SK-N-SH (cell line): ENCODE results near the gene MDM1. TPM values are rescaled to one million over a fixed set of nuclear protein-coding genes. Genes with fewer than 3 reads are reported as not detected.

Experiments
- CTCF ChIA-PET: fragments of 300-600, 350-600 bp; formaldehyde crosslinking; extraction: SDS; loops from one replicate; lab custom pipeline; 2021; lab: Yijun Ruan, JAX
- POLR2A ChIA-PET: fragments of 350-600 bp; sonication (Branson Sonifier 250); formaldehyde crosslinking; extraction: SDS; loops from one replicate; lab custom pipeline; 2020; ENCODE audit warnings: antibody characterized with exemption, inconsistent platforms; lab: Yijun Ruan, JAX
- DNase-seq: peaks from one replicate; pipeline ENCODE4 v3.0.0; 2012
- H2AFZ ChIP-seq: fragments of 200-600 bp; sonication (generic); 2 replicates; pipeline ENCODE4 v1.8.1; 2016; ENCODE audit warnings: antibody characterized with exemption, mild to moderate bottlenecking, low read depth
- H3F3A ChIP-seq: fragments of 200-600 bp; sonication (generic); replicated peaks from 2 replicates; pipeline ENCODE3; 2016; ENCODE audit warnings: antibody characterized with exemption, mild to moderate bottlenecking; ENCODE audit not compliant: insufficient read depth
- H3K27ac ChIP-seq, 2 experiments: fragments of 200-500 bp in 1 of 2; fragments of 200-600 bp in 1 of 2; sonication (Bioruptor generic) in 1 of 2; sonication (generic), shearing (Covaris generic) in 1 of 2; 2 replicates each; pipeline versions ENCODE4 v1.5.1 to v1.6.1; 2014 to 2016; ENCODE audit warnings: low read depth in 2 of 2, inconsistent platforms in 1 of 2, low read length in 1 of 2, mild to moderate bottlenecking in 1 of 2, mixed read lengths in 1 of 2
- H3K27me3 ChIP-seq: fragments of 200-600 bp; sonication (generic), shearing (Covaris generic); 2 replicates; pipeline ENCODE4 v1.6.1; 2016; ENCODE audit warnings: mixed run types; ENCODE audit not compliant: insufficient read depth
- H3K36me3 ChIP-seq, 2 experiments: fragments of 200-500 bp in 1 of 2; fragments of 200-600 bp in 1 of 2; sonication (Bioruptor generic) in 1 of 2; sonication (generic) in 1 of 2; replicated peaks in 1 of 2; 2 replicates each; pipeline versions ENCODE3 to v1.5.1; 2014 to 2016; ENCODE audit warnings: low read length in 1 of 2, mild to moderate bottlenecking in 1 of 2; ENCODE audit not compliant: insufficient read depth in 2 of 2, control insufficient read depth in 1 of 2
- H3K4me1 ChIP-seq, 2 experiments: fragments of 200-500 bp in 1 of 2; fragments of 200-600 bp in 1 of 2; sonication (Bioruptor generic) in 1 of 2; sonication (generic), shearing (Covaris generic) in 1 of 2; 2 replicates each; pipeline versions ENCODE4 v1.5.1 to v1.6.1; 2014 to 2016; ENCODE audit warnings: low read depth in 1 of 2, low read length in 1 of 2, mixed run types in 1 of 2; ENCODE audit not compliant: insufficient read depth in 2 of 2, control insufficient read depth in 1 of 2
- H3K4me2 ChIP-seq: fragments of 200-600 bp; sonication (generic), shearing (Covaris generic); 2 replicates; pipeline ENCODE4 v1.6.1; 2017; ENCODE audit warnings: mixed run types
- H3K4me3 ChIP-seq, 2 experiments: fragments of 200-500 bp in 1 of 2; fragments of 200-600 bp in 1 of 2; sonication (Bioruptor generic) in 1 of 2; sonication (generic), shearing (Covaris generic) in 1 of 2; 2 replicates each; pipeline versions ENCODE4 v1.5.1 to v1.8.1; 2014 to 2016; ENCODE audit warnings: low read depth in 2 of 2, inconsistent platforms in 1 of 2, low read length in 1 of 2, mild to moderate bottlenecking in 1 of 2, mixed read lengths in 1 of 2, moderate library complexity in 1 of 2
- H3K79me2 ChIP-seq: fragments of 200-600 bp; sonication (generic); 2 replicates; pipeline ENCODE4 v1.8.1; 2017; ENCODE audit warnings: mild to moderate bottlenecking; ENCODE audit not compliant: insufficient read depth
- H3K9ac ChIP-seq: fragments of 200-600 bp; sonication (generic); 2 replicates; pipeline ENCODE4 v1.6.1; 2017; ENCODE audit warnings: mixed run types
- H3K9me2 ChIP-seq: fragments of 200-600 bp; sonication (generic); 2 replicates; pipeline ENCODE4 v1.6.1; 2017; ENCODE audit warnings: mixed run types
- H3K9me3 ChIP-seq: fragments of 200-600 bp; sonication (generic); 2 replicates; pipeline ENCODE4 v1.6.1; 2017; ENCODE audit warnings: mixed run types, mild to moderate bottlenecking, moderate library complexity
- H4K20me1 ChIP-seq: fragments of 200-600 bp; sonication (generic); 2 replicates; pipeline ENCODE4 v1.6.1; 2017; ENCODE audit warnings: mild to moderate bottlenecking, mixed run types; ENCODE audit not compliant: insufficient read depth
- CHD2 ChIP-seq: fragments of 150-350 bp; IDR thresholded peaks from 2 replicates; pipeline ENCODE4 v1.6.1; 2018; ENCODE audit warnings: low read length; ENCODE audit not compliant: partially characterized antibody
- ELF1 ChIP-seq: IDR thresholded peaks from 2 replicates; pipeline ENCODE4 v1.4.0; 2012
- GABPA ChIP-seq: IDR thresholded peaks from 2 replicates; pipeline ENCODE4 v1.4.0; 2012; ENCODE audit warnings: low read depth, mild to moderate bottlenecking
- MEF2A ChIP-seq: IDR thresholded peaks from 2 replicates; pipeline ENCODE4 v1.4.0; 2012; ENCODE audit warnings: low read depth, borderline replicate concordance
- MXI1 ChIP-seq: IDR thresholded peaks from 2 replicates; pipeline ENCODE4 v1.6.1; 2012; ENCODE audit warnings: mild to moderate bottlenecking, low read depth, low read length, improper control_type of control experiment
- POLR2AphosphoS5 ChIP-seq: IDR thresholded peaks from 2 replicates; pipeline ENCODE4 v1.6.1; 2012; ENCODE audit warnings: low read depth, low read length
- RAD21 ChIP-seq: IDR thresholded peaks from 2 replicates; pipeline ENCODE4 v1.6.1; 2012; ENCODE audit warnings: mild to moderate bottlenecking, low read length
- SMC3 ChIP-seq: IDR thresholded peaks from 2 replicates; pipeline ENCODE4 v1.6.1; 2012; ENCODE audit warnings: low read depth, low read length, improper control_type of control experiment
- TAF1 ChIP-seq: IDR thresholded peaks from 2 replicates; pipeline ENCODE4 v1.6.1; 2012; ENCODE audit warnings: low read depth, mild to moderate bottlenecking, low read length, moderate library complexity, borderline replicate concordance
- YY1 ChIP-seq: IDR thresholded peaks from 2 replicates; pipeline ENCODE4 v1.4.0; 2012; ENCODE audit warnings: low read depth, mild to moderate bottlenecking
- WGBS: methylation state at CpG from one replicate; pipeline ENCODE4 v1.1.6; 2017; ENCODE audit warnings: low lambda C conversion rate; 5-methylcytosine and 5-hydroxymethylcytosine counted together
- polyA plus RNA-seq, 3 experiments: library from polyadenylated mRNA; depleted of rRNA; stranded (reverse); fragments of >200 nt; gene quantifications; 2 replicates each; pipeline ENCODE4 v1.2.3, GENCODE V29; 2012
- TF ChIP-seq, protein P1 (sequence below): IDR thresholded peaks from 2 replicates; pipeline ENCODE4 v1.6.1; 2012; ENCODE audit warnings: mild to moderate bottlenecking, low read depth, low read length, moderate library complexity
- TF ChIP-seq, protein P2 (sequence below): IDR thresholded peaks from 2 replicates; pipeline ENCODE4 v1.4.0; 2012; ENCODE audit warnings: low read depth
- TF ChIP-seq, protein P3 (sequence below): fragments of 200-600 bp; sonication (generic); IDR thresholded peaks from 2 replicates; pipeline ENCODE4 v1.6.1; 2017; ENCODE audit warnings: antibody characterized with exemption, mild to moderate bottlenecking, moderate library complexity
- TF ChIP-seq, protein P4 (sequence below): IDR thresholded peaks from 2 replicates; pipeline ENCODE4 v1.4.0; 2012; ENCODE audit warnings: low read depth, borderline replicate concordance

The MDM1 gene
- polyA plus RNA-seq, 1 of the 3 experiments (the other 2 are of a cell fraction), result 7.4 TPM

DNA sequence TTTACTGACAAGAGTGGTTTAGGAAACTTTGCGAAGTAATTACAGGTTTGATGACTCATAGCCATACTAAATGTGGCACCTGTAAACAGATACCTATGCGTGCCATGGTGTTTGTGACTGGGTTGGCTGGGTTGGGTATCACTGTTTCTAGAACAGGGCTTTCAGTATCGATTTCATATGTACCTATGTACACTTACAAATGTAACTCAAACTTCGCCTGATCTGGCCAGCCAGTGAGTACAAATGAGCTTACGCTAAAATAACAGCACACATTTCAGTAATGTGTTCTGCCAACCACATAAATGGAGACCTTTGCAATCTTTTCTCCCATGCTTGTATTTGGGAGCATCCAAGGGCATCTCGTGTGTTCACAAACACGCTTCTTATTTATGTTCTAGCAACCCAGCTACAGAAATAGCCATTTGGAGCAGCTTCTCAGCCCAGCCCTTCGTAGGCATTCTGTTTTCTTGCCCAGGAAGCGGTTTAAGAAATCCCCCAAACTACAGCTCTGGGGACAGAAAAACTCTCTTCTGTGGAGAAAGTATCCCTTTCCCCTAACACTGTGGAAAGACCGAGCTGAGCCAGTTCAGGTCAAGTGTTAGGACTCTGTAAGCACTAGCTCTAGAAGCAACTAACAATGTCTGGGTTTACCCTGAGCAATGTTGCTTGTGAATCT is 42.3 kb upstream of the MDM1 start:
- Histone ChIP-seq H3F3A (no peaks in the 10 kb centered on the region), H3K4me3 (no peak overlapping the region), H3K36me3 (no peaks in the 10 kb centered on the region), H4K20me1 (no peaks in the 10 kb centered on the region), H3K27me3 (no peaks in the 10 kb centered on the region), H3K4me1 (peaks cover 0 to 4% of the 10 kb centered on the region in 2 experiments; a peak in 2 of 4 replicates), H3K9me2 (no peaks in the 10 kb centered on the region), H3K9me3 (no peaks in the 10 kb centered on the region), H3K9ac (no peak overlapping the region), H3K79me2 (no peaks in the 10 kb centered on the region), H3K4me2 (no peak overlapping the region), H2AFZ (no peak overlapping the region), H3K27ac (no peak overlapping the region)
- CTCF ChIA-PET, result interaction anchor here (1.4 kb wide), 1 partner anchor 14 kb away, joined by 5 read pairs; no protein-coding TSS in a partner anchor
- 87% methylated on average over 10 of the region's 10 CpGs for WGBS
- POLR2A ChIA-PET, result interaction anchor here (0.6 kb wide), 1 partner anchor 142 kb away, joined by 3 read pairs; no protein-coding TSS in a partner anchor
- TF ChIP-seq, protein P1, sequence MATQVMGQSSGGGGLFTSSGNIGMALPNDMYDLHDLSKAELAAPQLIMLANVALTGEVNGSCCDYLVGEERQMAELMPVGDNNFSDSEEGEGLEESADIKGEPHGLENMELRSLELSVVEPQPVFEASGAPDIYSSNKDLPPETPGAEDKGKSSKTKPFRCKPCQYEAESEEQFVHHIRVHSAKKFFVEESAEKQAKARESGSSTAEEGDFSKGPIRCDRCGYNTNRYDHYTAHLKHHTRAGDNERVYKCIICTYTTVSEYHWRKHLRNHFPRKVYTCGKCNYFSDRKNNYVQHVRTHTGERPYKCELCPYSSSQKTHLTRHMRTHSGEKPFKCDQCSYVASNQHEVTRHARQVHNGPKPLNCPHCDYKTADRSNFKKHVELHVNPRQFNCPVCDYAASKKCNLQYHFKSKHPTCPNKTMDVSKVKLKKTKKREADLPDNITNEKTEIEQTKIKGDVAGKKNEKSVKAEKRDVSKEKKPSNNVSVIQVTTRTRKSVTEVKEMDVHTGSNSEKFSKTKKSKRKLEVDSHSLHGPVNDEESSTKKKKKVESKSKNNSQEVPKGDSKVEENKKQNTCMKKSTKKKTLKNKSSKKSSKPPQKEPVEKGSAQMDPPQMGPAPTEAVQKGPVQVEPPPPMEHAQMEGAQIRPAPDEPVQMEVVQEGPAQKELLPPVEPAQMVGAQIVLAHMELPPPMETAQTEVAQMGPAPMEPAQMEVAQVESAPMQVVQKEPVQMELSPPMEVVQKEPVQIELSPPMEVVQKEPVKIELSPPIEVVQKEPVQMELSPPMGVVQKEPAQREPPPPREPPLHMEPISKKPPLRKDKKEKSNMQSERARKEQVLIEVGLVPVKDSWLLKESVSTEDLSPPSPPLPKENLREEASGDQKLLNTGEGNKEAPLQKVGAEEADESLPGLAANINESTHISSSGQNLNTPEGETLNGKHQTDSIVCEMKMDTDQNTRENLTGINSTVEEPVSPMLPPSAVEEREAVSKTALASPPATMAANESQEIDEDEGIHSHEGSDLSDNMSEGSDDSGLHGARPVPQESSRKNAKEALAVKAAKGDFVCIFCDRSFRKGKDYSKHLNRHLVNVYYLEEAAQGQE, result no peak
- TF ChIP-seq, protein P2, sequence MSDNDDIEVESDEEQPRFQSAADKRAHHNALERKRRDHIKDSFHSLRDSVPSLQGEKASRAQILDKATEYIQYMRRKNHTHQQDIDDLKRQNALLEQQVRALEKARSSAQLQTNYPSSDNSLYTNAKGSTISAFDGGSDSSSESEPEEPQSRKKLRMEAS, result no peak
- no peak for TF ChIP-seq TAF1
- no peak for TF ChIP-seq CHD2
- TF ChIP-seq POLR2AphosphoS5, result no peak
- no peak for TF ChIP-seq GABPA
- TF ChIP-seq ELF1, result no peak
- no peak for TF ChIP-seq RAD21
- DNase-seq, result no peak

DNA sequence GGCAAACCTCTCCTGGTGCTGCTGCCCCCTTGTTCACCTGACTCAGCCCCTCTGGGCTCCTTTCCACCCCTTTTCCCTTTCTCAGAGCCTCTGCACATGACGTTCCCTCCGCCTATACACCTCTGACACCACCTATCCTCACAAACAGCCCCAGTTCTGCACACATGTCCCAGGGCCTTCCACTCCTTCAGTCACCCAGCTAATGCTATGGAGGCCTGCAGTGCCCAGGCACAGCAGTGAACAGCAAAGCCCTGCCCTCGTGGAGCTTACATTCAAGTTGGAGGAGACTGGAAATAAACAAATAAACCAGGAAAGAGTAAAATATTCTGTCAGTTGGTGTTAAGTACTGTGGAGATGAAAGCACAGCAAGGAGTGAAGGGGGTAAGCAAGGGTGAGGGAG is 38.5 kb upstream of the MDM1 start:
- Histone ChIP-seq H3K27ac (no peak overlapping the region), H3K4me1 (no peaks in the 10 kb centered on the region; a peak in 1 of 4 replicates), H3F3A (no peaks in the 10 kb centered on the region), H3K27me3 (no peaks in the 10 kb centered on the region), H3K9me2 (no peaks in the 10 kb centered on the region), H3K79me2 (no peaks in the 10 kb centered on the region), H3K36me3 (no peaks in the 10 kb centered on the region), H3K9ac (no peak overlapping the region), H4K20me1 (no peaks in the 10 kb centered on the region), H3K4me2 (no peak overlapping the region), H3K9me3 (no peaks in the 10 kb centered on the region), H2AFZ (no peak overlapping the region), H3K4me3 (no peak overlapping the region)
- CTCF ChIA-PET, result no interaction called here
- no peak for TF ChIP-seq ELF1
- TF ChIP-seq, protein P1, result no peak
- TF ChIP-seq TAF1, result no peak
- TF ChIP-seq SMC3, result no peak
- TF ChIP-seq MXI1, result no peak
- TF ChIP-seq, protein P3, sequence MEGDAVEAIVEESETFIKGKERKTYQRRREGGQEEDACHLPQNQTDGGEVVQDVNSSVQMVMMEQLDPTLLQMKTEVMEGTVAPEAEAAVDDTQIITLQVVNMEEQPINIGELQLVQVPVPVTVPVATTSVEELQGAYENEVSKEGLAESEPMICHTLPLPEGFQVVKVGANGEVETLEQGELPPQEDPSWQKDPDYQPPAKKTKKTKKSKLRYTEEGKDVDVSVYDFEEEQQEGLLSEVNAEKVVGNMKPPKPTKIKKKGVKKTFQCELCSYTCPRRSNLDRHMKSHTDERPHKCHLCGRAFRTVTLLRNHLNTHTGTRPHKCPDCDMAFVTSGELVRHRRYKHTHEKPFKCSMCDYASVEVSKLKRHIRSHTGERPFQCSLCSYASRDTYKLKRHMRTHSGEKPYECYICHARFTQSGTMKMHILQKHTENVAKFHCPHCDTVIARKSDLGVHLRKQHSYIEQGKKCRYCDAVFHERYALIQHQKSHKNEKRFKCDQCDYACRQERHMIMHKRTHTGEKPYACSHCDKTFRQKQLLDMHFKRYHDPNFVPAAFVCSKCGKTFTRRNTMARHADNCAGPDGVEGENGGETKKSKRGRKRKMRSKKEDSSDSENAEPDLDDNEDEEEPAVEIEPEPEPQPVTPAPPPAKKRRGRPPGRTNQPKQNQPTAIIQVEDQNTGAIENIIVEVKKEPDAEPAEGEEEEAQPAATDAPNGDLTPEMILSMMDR, result no peak
- TF ChIP-seq, protein P4, sequence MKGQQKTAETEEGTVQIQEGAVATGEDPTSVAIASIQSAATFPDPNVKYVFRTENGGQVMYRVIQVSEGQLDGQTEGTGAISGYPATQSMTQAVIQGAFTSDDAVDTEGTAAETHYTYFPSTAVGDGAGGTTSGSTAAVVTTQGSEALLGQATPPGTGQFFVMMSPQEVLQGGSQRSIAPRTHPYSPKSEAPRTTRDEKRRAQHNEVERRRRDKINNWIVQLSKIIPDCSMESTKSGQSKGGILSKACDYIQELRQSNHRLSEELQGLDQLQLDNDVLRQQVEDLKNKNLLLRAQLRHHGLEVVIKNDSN, result no peak
- TF ChIP-seq MEF2A, result no peak
- TF ChIP-seq YY1, result no peak
- DNase-seq, result no peak
- POLR2A ChIA-PET, result no interaction called here
- WGBS, result 73% methylated on average over 3 of the region's 3 CpGs
